ENCODE measurements around the gene LRPAP1.
"Not testable (repeated sequence)": the region's sequence is repeated elsewhere in the genome, so short reads cannot be mapped to it uniquely, and the experiment has no call there.

The LRPAP1 gene

GRCh38 chr4:3531879-3532750 lies at the start of gene LRPAP1:
Gene LRPAP1 (minus strand): TSS chr4:3532422. CDS start chr4:3532412, 10 bp downstream.
- DNase-seq (ENCODE audit: low read depth in 2 of 2) = peak; percentile 72 to 82

- not testable (repeated sequence) for DNase-seq (ENCODE audit: low read depth in 2 of 2)
Measured at GRCh38 chr4:3581334-3582090, 49.3 kb upstream of the LRPAP1 start.

- not testable (repeated sequence) for DNase-seq (ENCODE audit: low read depth in 2 of 2)
Measured at GRCh38 chr4:3580859-3581258, 48.6 kb upstream of the LRPAP1 start.

GRCh38 chr4:3578527-3579144 lies 46.4 kb upstream of the LRPAP1 start:
- DNase-seq (ENCODE audit: low read depth in 2 of 2) = not testable (repeated sequence)

GRCh38 chr4:3578052-3578451 lies 45.8 kb upstream of the LRPAP1 start:
- DNase-seq (ENCODE audit: low read depth in 2 of 2) = not testable (repeated sequence)

GRCh38 chr4:3577208-3577892 lies 45.1 kb upstream of the LRPAP1 start:
- not testable (repeated sequence) for DNase-seq (ENCODE audit: low read depth in 2 of 2)

GRCh38 chr4:3576533-3577207 lies 44.4 kb upstream of the LRPAP1 start:
- not testable (repeated sequence) for DNase-seq (ENCODE audit: low read depth in 2 of 2)

GRCh38 chr4:3575426-3576369 lies 43.5 kb upstream of the LRPAP1 start:
- not testable (repeated sequence) for DNase-seq (ENCODE audit: low read depth in 2 of 2)

- DNase-seq (ENCODE audit: low read depth in 2 of 2) = not testable (repeated sequence)
Measured at GRCh38 chr4:3574865-3575264, 42.6 kb upstream of the LRPAP1 start.

GRCh38 chr4:3574346-3574745 lies 42.1 kb upstream of the LRPAP1 start:
- DNase-seq (ENCODE audit: low read depth in 2 of 2) = not testable (repeated sequence)

GRCh38 chr4:3573131-3573530 lies 40.9 kb upstream of the LRPAP1 start:
- DNase-seq (ENCODE audit: low read depth in 2 of 2) = no peak

GRCh38 chr4:3572363-3572762 lies 40.1 kb upstream of the LRPAP1 start:
- no peak for DNase-seq (ENCODE audit: low read depth in 2 of 2)

GRCh38 chr4:3571921-3572320 lies 39.7 kb upstream of the LRPAP1 start:
- no peak for DNase-seq (ENCODE audit: low read depth in 2 of 2)

- not testable (repeated sequence) for DNase-seq (ENCODE audit: low read depth in 2 of 2)
Measured at GRCh38 chr4:3570923-3571322, 38.7 kb upstream of the LRPAP1 start.

- DNase-seq (ENCODE audit: low read depth in 2 of 2) = not testable (repeated sequence)
Measured at GRCh38 chr4:3569611-3570010, 37.4 kb upstream of the LRPAP1 start.

- not testable (repeated sequence) for DNase-seq (ENCODE audit: low read depth in 2 of 2)
Measured at GRCh38 chr4:3566701-3567100, 34.5 kb upstream of the LRPAP1 start.

- DNase-seq (ENCODE audit: low read depth in 2 of 2) = not testable (repeated sequence)
Measured at GRCh38 chr4:3566301-3566700, 34.1 kb upstream of the LRPAP1 start.

GRCh38 chr4:3564948-3565347 lies 32.7 kb upstream of the LRPAP1 start:
- DNase-seq (ENCODE audit: low read depth in 2 of 2) = not testable (repeated sequence)

- no peak for DNase-seq (ENCODE audit: low read depth in 2 of 2)
Measured at GRCh38 chr4:3563403-3563802, 31.2 kb upstream of the LRPAP1 start.

GRCh38 chr4:3562127-3562526 lies 29.9 kb upstream of the LRPAP1 start:
- not testable (repeated sequence) for DNase-seq (ENCODE audit: low read depth in 2 of 2)
